Gastroesophageal sphincter (tissue), 4 donors: ENCODE results near the gene MIX23. TPM values are rescaled to one million over a fixed set of nuclear protein-coding genes. Genes with fewer than 3 reads are reported as not detected.

Source experiments
- ATAC-seq: fragments of 150-250 bp; one replicate; pipeline ENCODE4 v1.9.1; 2016; ENCODE audit warnings: mild to moderate bottlenecking, moderate library complexity
- H3K27ac ChIP-seq, 4 donors: fragments of 200-600 bp; sonication (generic) in 3 of 4; 1 replicate in 3 of 4; 2 replicates in 1 of 4; pipeline ENCODE4 v1.5.1; 2016 to 2019
- H3K27me3 ChIP-seq: fragments of 200-600 bp; sonication (generic); one replicate; pipeline ENCODE4 v1.5.1; 2019
- H3K36me3 ChIP-seq, 2 donors: fragments of 200-600 bp; sonication (generic); one replicate each; pipeline ENCODE4 v1.5.1; 2019; ENCODE audit warnings: control low read depth in 1 of 2
- H3K4me1 ChIP-seq, 3 donors: fragments of 200-600 bp; sonication (generic); 1 replicate in 2 of 3; 2 replicates in 1 of 3; pipeline ENCODE4 v1.5.1; 2016 to 2019; ENCODE audit warnings: control low read depth in 2 of 3
- H3K4me3 ChIP-seq, 2 donors: fragments of 200-600 bp; sonication (generic); one replicate each; pipeline ENCODE4 v1.5.1; 2019; ENCODE audit warnings: mild to moderate bottlenecking in 1 of 2, moderate library complexity in 1 of 2
- H3K9me3 ChIP-seq, 3 donors: fragments of 200-600 bp; sonication (generic); one replicate each; pipeline ENCODE4 v1.5.1; 2017 to 2019; ENCODE audit warnings: control low read depth in 2 of 3
- EP300 ChIP-seq: sonication (generic); formaldehyde crosslinking; IDR thresholded peaks from one replicate; pipeline ENCODE4 v1.6.1; 2017; ENCODE audit warnings: antibody characterized with exemption, mild to moderate bottlenecking
- POLR2A ChIP-seq, 2 donors: fragments of 450-650 bp; IDR thresholded peaks; one replicate each; pipeline ENCODE4 v1.6.1; 2017; ENCODE audit warnings: antibody characterized with exemption in 2 of 2, mild to moderate bottlenecking in 2 of 2, moderate library complexity in 1 of 2
- POLR2AphosphoS5 ChIP-seq: sonication (generic); formaldehyde crosslinking; IDR thresholded peaks from one replicate; pipeline ENCODE4 v1.6.1; 2017; ENCODE audit warnings: antibody characterized with exemption
- WGBS, 2 donors: methylation state at CpG; one replicate each; pipeline ENCODE4 v1.1.5; 2018; ENCODE audit warnings: low coverage in 1 of 2; 5-methylcytosine and 5-hydroxymethylcytosine counted together
- total RNA-seq, 4 donors: library from RNA; depleted of rRNA; stranded (reverse); fragments of >200 nt; gene quantifications; one replicate each; pipeline ENCODE4 v1.1.0, GENCODE V29; 2016
- TF ChIP-seq, protein P1 (sequence below), 4 experiments: fragments of 200-600 bp in 2 of 4; fragments of 450-650 bp in 2 of 4; sonication (generic) in 1 of 4; IDR thresholded peaks; one replicate each; pipeline ENCODE4 v1.5.1; 2017 to 2019; ENCODE audit warnings: antibody characterized with exemption in 4 of 4, mild to moderate bottlenecking in 2 of 4, moderate library complexity in 2 of 4

MIX23 gene
- total RNA-seq, 4 donors from 2014 or later: 8.2 to 23.8 (median 16.1) TPM

DNA sequence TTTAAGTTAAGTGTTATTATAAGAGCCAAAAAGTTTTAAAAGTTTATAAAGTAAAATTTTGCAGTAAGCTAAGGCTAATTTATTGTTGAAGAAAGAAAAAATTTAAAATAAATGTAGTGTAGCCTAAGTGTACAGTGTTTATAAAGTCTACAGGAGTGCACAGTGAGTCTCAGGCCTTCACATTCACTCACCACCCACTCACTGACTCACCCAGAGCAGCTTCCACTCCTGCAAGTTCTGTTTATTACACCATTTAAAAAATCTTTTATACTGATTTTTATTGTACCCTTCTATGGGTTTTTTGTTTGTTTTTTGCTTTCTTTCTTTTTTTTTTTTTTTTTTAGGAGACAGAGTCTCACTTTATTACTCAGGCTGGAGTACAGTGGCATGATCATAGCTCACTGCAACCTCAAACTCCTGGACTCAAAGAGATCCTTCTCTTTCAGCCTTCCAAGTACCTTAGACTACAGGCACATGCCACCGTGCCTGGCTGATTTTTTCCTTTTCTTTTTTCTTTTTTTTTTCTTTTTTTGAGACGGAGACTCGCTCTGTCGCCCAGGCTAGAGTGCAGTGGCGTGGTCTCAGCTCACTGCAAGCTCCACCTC lies 32.1 kb downstream of the MIX23 start:
- 45 to 60% methylated on average over 1 to 4 of the region's 5 CpGs for WGBS, 2 donors
- no peak for TF ChIP-seq POLR2AphosphoS5
- no peak for TF ChIP-seq EP300
- TF ChIP-seq POLR2A (IDR thresholded peaks at IDR 0.05): no peak
- TF ChIP-seq, protein P1, sequence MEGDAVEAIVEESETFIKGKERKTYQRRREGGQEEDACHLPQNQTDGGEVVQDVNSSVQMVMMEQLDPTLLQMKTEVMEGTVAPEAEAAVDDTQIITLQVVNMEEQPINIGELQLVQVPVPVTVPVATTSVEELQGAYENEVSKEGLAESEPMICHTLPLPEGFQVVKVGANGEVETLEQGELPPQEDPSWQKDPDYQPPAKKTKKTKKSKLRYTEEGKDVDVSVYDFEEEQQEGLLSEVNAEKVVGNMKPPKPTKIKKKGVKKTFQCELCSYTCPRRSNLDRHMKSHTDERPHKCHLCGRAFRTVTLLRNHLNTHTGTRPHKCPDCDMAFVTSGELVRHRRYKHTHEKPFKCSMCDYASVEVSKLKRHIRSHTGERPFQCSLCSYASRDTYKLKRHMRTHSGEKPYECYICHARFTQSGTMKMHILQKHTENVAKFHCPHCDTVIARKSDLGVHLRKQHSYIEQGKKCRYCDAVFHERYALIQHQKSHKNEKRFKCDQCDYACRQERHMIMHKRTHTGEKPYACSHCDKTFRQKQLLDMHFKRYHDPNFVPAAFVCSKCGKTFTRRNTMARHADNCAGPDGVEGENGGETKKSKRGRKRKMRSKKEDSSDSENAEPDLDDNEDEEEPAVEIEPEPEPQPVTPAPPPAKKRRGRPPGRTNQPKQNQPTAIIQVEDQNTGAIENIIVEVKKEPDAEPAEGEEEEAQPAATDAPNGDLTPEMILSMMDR (IDR thresholded peaks at IDR 0.05): no peak

DNA sequence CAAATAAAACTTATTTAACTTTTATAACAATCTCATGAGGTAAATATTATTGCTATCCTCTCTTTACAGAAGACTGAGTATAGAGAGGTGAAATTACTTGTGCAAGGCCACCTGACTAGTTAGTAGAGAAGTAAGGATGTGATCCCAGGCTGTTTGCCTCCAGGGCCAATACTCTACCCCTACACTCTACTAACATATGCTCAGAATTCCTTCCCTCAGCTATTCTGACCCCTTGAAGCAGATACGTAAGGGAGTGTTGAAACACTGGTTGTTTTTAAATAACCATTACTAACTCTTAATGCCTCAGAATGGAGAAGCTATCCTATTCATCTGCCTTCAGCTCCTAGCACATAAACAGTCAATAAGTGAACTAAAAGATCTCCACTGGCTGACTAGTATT lies 33.9 kb downstream of the MIX23 start:
- no peak for TF ChIP-seq POLR2A (IDR thresholded peaks at IDR 0.05)
- no peak for ATAC-seq
- no peaks in the 10 kb centered on the region for H3K36me3 ChIP-seq
- H3K4me1 ChIP-seq: no peaks in the 10 kb centered on the region
- H3K27ac ChIP-seq: no peak overlapping the region
- 57 to 71% methylated on average over 1 of the region's 1 CpG for WGBS, 2 donors
- H3K9me3 ChIP-seq: no peaks in the 10 kb centered on the region
- no peaks in the 10 kb centered on the region for H3K27me3 ChIP-seq
- H3K4me3 ChIP-seq: no peak overlapping the region

More for the DNA sequence above, 32.1 kb downstream of the MIX23 start:
- no peak for ATAC-seq
- Histone ChIP-seq H3K9me3 (no peaks in the 10 kb centered on the region), H3K4me3 (no peak overlapping the region), H3K36me3 (no peaks in the 10 kb centered on the region), H3K4me1 (no peaks in the 10 kb centered on the region), H3K27ac (no peak overlapping the region), H3K27me3 (no peaks in the 10 kb centered on the region)

DNA sequence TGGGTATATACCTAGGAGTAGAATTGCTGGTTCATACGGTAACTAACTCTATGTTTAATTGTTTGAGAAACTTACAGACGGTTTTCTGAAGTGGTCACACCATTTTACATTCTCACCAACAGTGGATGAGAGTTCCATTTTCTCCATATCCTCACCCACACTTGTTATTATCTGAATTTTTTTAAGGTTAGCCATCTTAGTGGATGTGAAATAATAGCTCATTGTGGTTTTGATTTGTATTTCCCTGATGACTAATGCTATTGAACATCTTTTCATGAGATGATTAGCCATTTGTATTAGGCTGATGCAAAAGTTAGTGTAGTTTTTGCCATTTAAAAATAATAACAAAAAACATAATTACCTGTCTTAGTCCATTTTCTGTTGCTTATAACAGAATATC lies 39.4 kb downstream of the MIX23 start:
- Histone ChIP-seq H3K27ac (no peak overlapping the region), H3K36me3 (no peaks in the 10 kb centered on the region), H3K4me1 (no peaks in the 10 kb centered on the region), H3K9me3 (no peaks in the 10 kb centered on the region), H3K4me3 (no peak overlapping the region), H3K27me3 (no peaks in the 10 kb centered on the region)
- WGBS, 2 donors: 72 to 76% methylated on average over 2 of the region's 2 CpGs
- no peak for TF ChIP-seq POLR2A (IDR thresholded peaks at IDR 0.05)
- TF ChIP-seq, protein P1 (IDR thresholded peaks at IDR 0.05): no peak
- TF ChIP-seq EP300: no peak
- TF ChIP-seq POLR2AphosphoS5: no peak
- no peak for ATAC-seq

DNA sequence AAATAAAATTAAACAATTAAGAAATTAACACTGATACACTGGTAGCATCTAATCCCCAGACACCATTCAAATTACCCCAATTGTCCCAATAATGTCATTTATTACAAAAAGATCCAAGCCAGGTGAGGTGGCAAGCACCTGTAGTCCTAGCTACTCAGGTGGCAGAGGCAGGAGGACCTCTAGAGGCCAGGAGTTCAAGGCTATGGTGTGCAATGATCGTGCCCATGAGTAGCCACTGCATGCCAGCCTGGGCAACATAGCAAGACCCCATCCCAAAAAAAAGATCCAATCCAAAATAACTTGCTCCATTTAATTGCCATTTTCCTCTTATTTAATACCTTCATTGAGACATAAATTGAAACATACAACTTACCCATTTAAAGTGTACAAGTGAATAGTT lies 40.2 kb downstream of the MIX23 start:
- Histone ChIP-seq H3K4me3 (no peak overlapping the region), H3K36me3 (no peaks in the 10 kb centered on the region), H3K27me3 (no peaks in the 10 kb centered on the region), H3K9me3 (no peaks in the 10 kb centered on the region), H3K27ac (no peak overlapping the region), H3K4me1 (no peaks in the 10 kb centered on the region)
- whole genome bisulfite sequencing, 2 donors: 60 to 67% methylated on average over 1 of the region's 1 CpG
- TF ChIP-seq, protein P1 (IDR thresholded peaks at IDR 0.05): no peak
- no peak for TF ChIP-seq POLR2AphosphoS5
- no peak for TF ChIP-seq POLR2A (IDR thresholded peaks at IDR 0.05)
- no peak for TF ChIP-seq EP300
- ATAC-seq: no peak

DNA sequence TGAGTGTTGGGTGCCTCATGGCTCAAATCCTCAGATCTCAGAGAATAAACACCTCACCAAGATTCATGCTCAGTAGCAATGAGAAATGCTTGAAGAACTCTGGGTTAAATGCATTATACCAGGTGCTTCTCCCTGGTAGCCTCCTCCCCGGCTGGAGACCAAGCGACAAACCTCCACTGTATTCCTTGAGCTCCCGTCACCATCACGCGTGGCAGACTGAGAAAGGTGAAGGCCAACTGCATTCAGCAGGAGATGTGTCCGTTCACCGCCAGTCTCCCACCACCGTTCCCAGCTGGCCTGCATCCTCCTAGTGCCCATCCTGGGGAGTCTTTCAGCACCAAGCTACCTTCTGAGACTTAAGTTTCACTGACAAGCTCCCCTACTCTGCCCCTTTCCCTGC lies 50.5 kb downstream of the MIX23 start:
- TF ChIP-seq EP300 (no peak), POLR2A (IDR thresholded peaks at IDR 0.05) (no peak), POLR2AphosphoS5 (no peak)
- TF ChIP-seq, protein P1 (IDR thresholded peaks at IDR 0.05): no peak
- no peak overlapping the region for H3K27ac ChIP-seq
- WGBS, 2 donors: 83 to 90% methylated on average over 4 to 6 of the region's 8 CpGs

More for the DNA sequence above, 50.5 kb downstream of the MIX23 start:
- Histone ChIP-seq H3K36me3 (no peaks in the 10 kb centered on the region), H3K9me3 (no peaks in the 10 kb centered on the region), H3K27me3 (peaks cover 4% of the 10 kb centered on the region), H3K4me1 (no peaks in the 10 kb centered on the region), H3K4me3 (no peak overlapping the region)
- no peak for ATAC-seq
